ENCODE results near the gene MYO5A.

Gene MYO5A

DNA sequence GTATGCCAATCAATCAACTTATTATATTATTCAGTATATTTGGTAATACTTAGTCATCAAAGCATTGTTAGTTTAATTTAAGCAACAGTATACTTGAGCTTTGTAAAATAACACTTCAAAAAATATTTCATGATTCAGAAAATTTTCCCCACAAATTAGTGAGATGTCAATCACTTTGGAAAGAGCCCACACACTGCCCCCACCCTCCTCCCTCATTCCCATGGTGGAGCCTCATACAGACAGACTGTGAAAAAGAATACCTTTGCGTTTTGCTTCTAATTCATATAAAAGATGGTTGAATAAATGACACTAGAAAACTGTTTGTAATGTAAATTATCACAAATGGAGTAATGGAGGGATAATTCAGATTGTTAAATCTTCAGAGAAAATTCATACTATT is 189.8 kb downstream of the MYO5A start:
- Histone ChIP-seq H3K27me3 (ENCODE audit: control insufficient read depth, insufficient read depth, low read length, poor library complexity, severe bottlenecking) (no peaks in the 10 kb centered on the region), H3K9me3 (ENCODE audit: control insufficient read depth, low read length) (no peaks in the 10 kb centered on the region), H3K4me1 (ENCODE audit: control insufficient read depth, insufficient read depth, low read length) (no peaks in the 10 kb centered on the region), H3K27ac (ENCODE audit: insufficient read depth, low read depth, low read length, poor library complexity, severe bottlenecking) (no peak overlapping the region), H3K36me3 (ENCODE audit: control insufficient read depth, insufficient read depth, low read length) (no peaks in the 10 kb centered on the region), H3K4me3 (ENCODE audit: insufficient read depth, low read depth, low read length) (no peak overlapping the region)
- 100% methylated on average over 1 of the region's 1 CpG; no CpG with 5 or more reads in 1 of the 2 experiments for WGBS, 2 experiments

DNA sequence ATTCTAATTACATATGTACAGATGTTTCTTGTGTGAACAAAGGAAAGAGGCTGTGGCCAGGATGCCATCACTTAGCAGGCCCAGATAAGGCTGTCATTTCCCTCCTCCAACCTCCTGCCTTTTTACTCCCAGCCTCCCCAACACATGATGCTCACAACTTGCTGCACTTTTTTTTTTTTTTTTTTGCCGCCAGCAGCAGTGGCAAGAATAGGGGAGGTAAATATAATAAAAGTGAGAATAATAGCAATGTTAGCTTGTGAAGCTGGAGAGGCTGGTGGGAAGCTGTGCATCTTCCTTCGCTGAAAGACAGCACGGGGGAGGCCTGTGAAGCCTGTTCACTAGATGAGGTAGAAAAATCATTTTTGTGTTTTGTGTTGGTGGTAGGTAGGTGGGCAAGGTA is 190.6 kb downstream of the MYO5A start:
- H3K27ac ChIP-seq (ENCODE audit: insufficient read depth, low read depth, low read length, poor library complexity, severe bottlenecking), result no peak overlapping the region
- no peaks in the 10 kb centered on the region for H3K9me3 ChIP-seq (ENCODE audit: control insufficient read depth, low read length)
- H3K27me3 ChIP-seq (ENCODE audit: control insufficient read depth, insufficient read depth, low read length, poor library complexity, severe bottlenecking), result no peaks in the 10 kb centered on the region
- H3K4me1 ChIP-seq (ENCODE audit: control insufficient read depth, insufficient read depth, low read length), result no peaks in the 10 kb centered on the region
- no peak overlapping the region for H3K4me3 ChIP-seq (ENCODE audit: insufficient read depth, low read depth, low read length)
- 84 to 85% methylated on average over 2 to 3 of the region's 3 CpGs for WGBS, 2 experiments
- no peaks in the 10 kb centered on the region for H3K36me3 ChIP-seq (ENCODE audit: control insufficient read depth, insufficient read depth, low read length)

DNA sequence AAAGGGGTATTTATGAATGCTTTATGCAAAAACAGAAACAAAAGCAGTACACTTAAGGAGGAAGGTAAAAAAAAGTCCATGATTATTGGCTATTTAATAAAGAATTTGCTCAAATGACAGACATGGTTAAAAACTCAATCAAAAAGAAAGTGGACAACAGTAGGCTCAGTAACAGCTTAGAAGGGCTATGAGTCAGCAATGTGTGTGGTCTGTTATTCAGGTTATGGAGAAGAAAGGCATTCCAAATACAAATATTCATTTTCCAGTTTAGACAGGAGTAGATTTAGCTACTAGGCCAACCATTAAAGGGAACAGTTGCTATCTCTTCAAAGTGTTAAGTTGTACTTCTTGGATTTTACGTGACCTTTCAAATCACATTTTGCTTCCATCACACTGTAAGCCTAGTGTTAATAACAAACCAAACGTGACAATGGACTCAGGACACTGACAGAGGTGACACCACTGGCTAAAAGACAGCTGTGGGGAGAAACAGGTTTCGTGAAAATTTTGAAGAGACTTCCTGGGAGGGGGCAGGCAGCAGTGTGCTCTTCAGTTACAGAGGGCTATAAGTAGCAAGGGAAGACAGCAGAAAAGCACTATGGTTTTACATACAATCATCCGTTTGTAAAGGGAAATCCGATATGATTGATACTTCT is 191.4 kb downstream of the MYO5A start:
- no peaks in the 10 kb centered on the region for H3K27me3 ChIP-seq (ENCODE audit: control insufficient read depth, insufficient read depth, low read length, poor library complexity, severe bottlenecking)

DNA sequence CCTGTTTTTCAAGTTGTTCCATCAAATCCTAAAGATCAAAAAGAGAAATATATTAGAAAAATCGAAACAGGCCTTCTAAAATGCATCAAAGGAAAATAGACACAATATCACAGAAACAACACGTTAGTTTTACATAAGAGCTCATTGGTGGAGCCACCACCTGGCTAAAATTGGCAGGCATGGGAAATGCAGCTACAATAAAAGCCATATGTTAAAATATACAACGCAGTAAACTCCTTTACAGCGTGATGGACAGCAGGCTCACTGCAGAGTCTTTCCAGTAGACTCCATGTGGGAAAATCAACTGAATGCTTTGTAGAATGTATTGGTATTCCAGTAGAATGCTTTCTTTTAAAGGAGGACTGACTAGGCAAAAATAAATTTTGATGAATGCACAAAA is 192.2 kb downstream of the MYO5A start:
- Histone ChIP-seq H3K9me3 (ENCODE audit: control insufficient read depth, low read length) (no peaks in the 10 kb centered on the region), H3K36me3 (ENCODE audit: control insufficient read depth, insufficient read depth, low read length) (no peaks in the 10 kb centered on the region), H3K4me1 (ENCODE audit: control insufficient read depth, insufficient read depth, low read length) (no peaks in the 10 kb centered on the region), H3K27ac (ENCODE audit: insufficient read depth, low read depth, low read length, poor library complexity, severe bottlenecking) (no peak overlapping the region), H3K4me3 (ENCODE audit: insufficient read depth, low read depth, low read length) (no peak overlapping the region), H3K27me3 (ENCODE audit: control insufficient read depth, insufficient read depth, low read length, poor library complexity, severe bottlenecking) (no peaks in the 10 kb centered on the region)
- WGBS, 2 experiments, result 85 to 92% methylated on average over 4 of the region's 4 CpGs

More for the DNA sequence above, 191.4 kb downstream of the MYO5A start:
- H3K9me3 ChIP-seq (ENCODE audit: control insufficient read depth, low read length), result no peaks in the 10 kb centered on the region
- H3K36me3 ChIP-seq (ENCODE audit: control insufficient read depth, insufficient read depth, low read length), result no peaks in the 10 kb centered on the region
- no peak overlapping the region for H3K4me3 ChIP-seq (ENCODE audit: insufficient read depth, low read depth, low read length)
- no peak overlapping the region for H3K27ac ChIP-seq (ENCODE audit: insufficient read depth, low read depth, low read length, poor library complexity, severe bottlenecking)
- H3K4me1 ChIP-seq (ENCODE audit: control insufficient read depth, insufficient read depth, low read length), result no peaks in the 10 kb centered on the region
- 83 to 84% methylated on average over 4 to 5 of the region's 5 CpGs for WGBS, 2 experiments

DNA sequence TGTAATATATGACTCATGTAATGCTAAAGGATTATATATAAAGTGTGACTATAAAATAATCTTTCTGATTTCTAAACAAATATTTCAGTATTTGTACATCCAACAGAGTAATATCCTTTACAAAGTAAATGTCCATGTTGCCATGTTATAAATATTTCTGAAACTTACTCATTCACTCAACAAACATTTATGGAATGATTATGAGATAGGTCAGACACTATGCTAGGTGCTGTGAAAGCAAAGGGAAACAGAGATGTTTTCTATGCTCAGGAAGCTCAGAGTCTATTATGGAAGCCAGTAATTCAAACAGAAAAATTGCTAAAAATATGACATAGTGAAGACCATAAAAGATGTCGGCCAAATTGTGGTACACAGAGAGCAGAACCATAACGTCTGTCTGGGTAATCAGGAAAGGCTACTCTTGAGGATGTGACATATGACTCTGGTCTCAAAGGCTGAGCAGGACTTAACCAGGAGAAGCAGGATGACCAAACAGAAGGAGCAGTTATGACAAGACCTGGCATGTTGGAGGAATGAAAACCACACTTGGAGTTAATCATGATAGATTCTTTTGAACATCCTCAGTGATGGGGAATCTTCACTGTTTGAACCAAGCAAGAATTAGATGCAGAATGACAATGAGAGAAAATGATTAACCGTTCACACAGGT is 194.1 kb downstream of the MYO5A start:
- Histone ChIP-seq H3K27me3 (ENCODE audit: control insufficient read depth, insufficient read depth, low read length, poor library complexity, severe bottlenecking) (no peaks in the 10 kb centered on the region), H3K4me3 (ENCODE audit: insufficient read depth, low read depth, low read length) (no peak overlapping the region), H3K27ac (ENCODE audit: insufficient read depth, low read depth, low read length, poor library complexity, severe bottlenecking) (no peak overlapping the region), H3K36me3 (ENCODE audit: control insufficient read depth, insufficient read depth, low read length) (no peaks in the 10 kb centered on the region), H3K9me3 (ENCODE audit: control insufficient read depth, low read length) (no peaks in the 10 kb centered on the region), H3K4me1 (ENCODE audit: control insufficient read depth, insufficient read depth, low read length) (no peaks in the 10 kb centered on the region)
- WGBS, 2 experiments, result 93 to 95% methylated on average over 3 of the region's 3 CpGs

DNA sequence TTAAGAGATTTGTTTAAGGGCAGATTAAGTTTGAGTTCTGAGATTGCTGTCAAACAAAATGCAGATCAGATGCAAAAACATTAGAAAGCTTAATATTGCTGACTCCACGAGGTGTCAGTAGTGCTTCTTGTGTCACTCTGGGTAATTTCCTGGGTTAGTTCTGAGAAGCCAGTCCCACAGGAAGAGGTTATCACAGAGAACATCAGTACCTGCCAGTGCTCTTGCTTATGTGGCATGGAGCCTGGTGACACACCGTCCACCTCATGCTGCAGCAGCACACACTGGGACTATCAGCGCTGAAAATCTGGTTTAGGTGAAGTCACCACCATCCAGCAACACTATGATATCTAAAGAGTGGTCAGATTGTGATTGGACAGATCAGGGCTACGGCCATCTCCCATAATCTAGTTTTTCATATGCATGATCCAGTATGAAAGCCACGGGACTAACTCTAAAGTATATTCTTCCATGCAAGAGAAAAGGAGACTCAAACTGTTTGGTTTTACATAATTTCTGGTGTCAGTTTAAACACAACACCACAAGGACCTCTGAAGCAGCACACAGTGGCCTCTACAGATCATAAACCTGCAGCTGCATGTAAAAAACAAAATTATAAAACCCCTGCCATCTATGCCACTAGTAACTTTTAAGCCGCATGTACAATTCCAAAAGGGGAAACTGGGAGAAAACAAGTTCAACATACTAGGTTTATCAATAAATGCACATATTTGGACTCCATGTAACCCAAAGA is 197.0 kb downstream of the MYO5A start:
- H3K4me1 ChIP-seq (ENCODE audit: control insufficient read depth, insufficient read depth, low read length), result no peaks in the 10 kb centered on the region
- H3K9me3 ChIP-seq (ENCODE audit: control insufficient read depth, low read length), result no peaks in the 10 kb centered on the region
- H3K27me3 ChIP-seq (ENCODE audit: control insufficient read depth, insufficient read depth, low read length, poor library complexity, severe bottlenecking), result no peaks in the 10 kb centered on the region
- WGBS, 2 experiments, result 79 to 83% methylated on average over 6 of the region's 6 CpGs
- no peak overlapping the region for H3K4me3 ChIP-seq (ENCODE audit: insufficient read depth, low read depth, low read length)
- peaks cover 4% of the 10 kb centered on the region for H3K36me3 ChIP-seq (ENCODE audit: control insufficient read depth, insufficient read depth, low read length)
- H3K27ac ChIP-seq (ENCODE audit: insufficient read depth, low read depth, low read length, poor library complexity, severe bottlenecking), result no peak overlapping the region

DNA sequence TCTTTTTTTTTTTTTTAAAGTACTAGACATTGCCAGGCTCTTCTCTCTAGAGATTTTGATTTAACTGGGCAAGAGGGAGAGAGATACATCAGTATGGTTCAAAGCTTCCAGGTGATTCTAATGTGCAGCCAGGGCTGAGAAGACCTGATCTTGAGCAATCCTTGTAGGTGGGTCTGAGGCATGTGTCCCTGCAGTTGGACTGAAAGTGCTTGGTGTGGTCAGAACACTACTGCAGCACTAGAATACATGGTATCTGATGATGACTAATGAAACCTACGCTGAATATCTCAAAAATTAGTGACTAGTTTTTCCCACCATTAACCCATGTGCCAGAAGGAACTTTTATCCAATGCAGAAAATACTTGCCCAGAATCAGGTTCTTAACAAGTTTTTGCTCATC is 198.7 kb downstream of the MYO5A start:
- Histone ChIP-seq H3K27me3 (ENCODE audit: control insufficient read depth, insufficient read depth, low read length, poor library complexity, severe bottlenecking) (no peaks in the 10 kb centered on the region), H3K27ac (ENCODE audit: insufficient read depth, low read depth, low read length, poor library complexity, severe bottlenecking) (no peak overlapping the region), H3K9me3 (ENCODE audit: control insufficient read depth, low read length) (no peaks in the 10 kb centered on the region), H3K4me3 (ENCODE audit: insufficient read depth, low read depth, low read length) (no peak overlapping the region), H3K36me3 (ENCODE audit: control insufficient read depth, insufficient read depth, low read length) (peaks cover 4% of the 10 kb centered on the region), H3K4me1 (ENCODE audit: control insufficient read depth, insufficient read depth, low read length) (no peaks in the 10 kb centered on the region)
- WGBS, 2 experiments, result 98 to 100% methylated on average over 1 of the region's 1 CpG

DNA sequence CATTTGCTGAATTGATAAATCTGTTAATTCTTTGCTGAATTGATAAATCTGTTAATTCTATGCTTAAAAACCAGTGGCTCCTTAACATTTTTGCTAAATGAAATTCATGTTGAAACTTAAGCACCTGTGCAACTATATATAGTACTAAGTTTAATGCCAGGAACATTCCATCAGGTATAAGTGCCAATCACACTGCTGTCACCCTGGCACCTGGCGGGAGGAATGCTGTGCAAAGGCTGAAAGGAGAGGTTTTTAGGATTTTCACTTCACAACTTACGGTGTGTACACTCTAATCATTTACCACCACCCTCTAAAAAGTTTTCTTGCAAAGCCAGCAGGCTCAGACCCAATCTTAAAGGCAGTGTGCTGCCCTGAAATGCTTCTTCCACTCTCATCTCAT is 199.5 kb downstream of the MYO5A start:
- no peak overlapping the region for H3K27ac ChIP-seq (ENCODE audit: insufficient read depth, low read depth, low read length, poor library complexity, severe bottlenecking)
- no peaks in the 10 kb centered on the region for H3K27me3 ChIP-seq (ENCODE audit: control insufficient read depth, insufficient read depth, low read length, poor library complexity, severe bottlenecking)
- no peak overlapping the region for H3K4me3 ChIP-seq (ENCODE audit: insufficient read depth, low read depth, low read length)
- WGBS, 2 experiments, result 91 to 95% methylated on average over 2 of the region's 2 CpGs
- H3K36me3 ChIP-seq (ENCODE audit: control insufficient read depth, insufficient read depth, low read length), result peaks cover 4% of the 10 kb centered on the region
- H3K4me1 ChIP-seq (ENCODE audit: control insufficient read depth, insufficient read depth, low read length), result no peaks in the 10 kb centered on the region
- H3K9me3 ChIP-seq (ENCODE audit: control insufficient read depth, low read length), result no peaks in the 10 kb centered on the region

DNA sequence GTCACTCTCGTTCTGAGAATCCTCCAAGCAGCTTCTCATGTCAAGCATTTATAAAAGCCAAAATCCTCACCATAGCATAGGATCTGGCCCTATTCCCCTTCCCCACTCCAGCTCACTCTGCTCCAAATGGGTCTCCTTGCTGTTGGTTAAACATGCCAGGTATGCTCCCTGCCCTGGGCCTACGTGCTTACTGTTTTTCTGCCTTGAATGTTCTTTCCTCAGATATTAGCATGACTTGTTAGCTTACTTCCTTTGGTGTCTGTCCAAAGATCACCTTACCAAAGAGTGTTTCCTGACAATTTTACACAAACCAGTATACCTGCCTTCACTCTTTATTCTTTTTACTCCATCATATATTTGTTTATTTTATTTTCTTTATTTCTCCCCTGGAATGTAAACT is 200.0 kb downstream of the MYO5A start:
- no peak overlapping the region for H3K27ac ChIP-seq (ENCODE audit: insufficient read depth, low read depth, low read length, poor library complexity, severe bottlenecking)
- H3K4me3 ChIP-seq (ENCODE audit: insufficient read depth, low read depth, low read length), result no peak overlapping the region
- peaks cover 4% of the 10 kb centered on the region for H3K36me3 ChIP-seq (ENCODE audit: control insufficient read depth, insufficient read depth, low read length)
- 87 to 92% methylated on average over 2 of the region's 2 CpGs for WGBS, 2 experiments
- no peaks in the 10 kb centered on the region for H3K27me3 ChIP-seq (ENCODE audit: control insufficient read depth, insufficient read depth, low read length, poor library complexity, severe bottlenecking)
- no peaks in the 10 kb centered on the region for H3K4me1 ChIP-seq (ENCODE audit: control insufficient read depth, insufficient read depth, low read length)
- H3K9me3 ChIP-seq (ENCODE audit: control insufficient read depth, low read length), result no peaks in the 10 kb centered on the region

DNA sequence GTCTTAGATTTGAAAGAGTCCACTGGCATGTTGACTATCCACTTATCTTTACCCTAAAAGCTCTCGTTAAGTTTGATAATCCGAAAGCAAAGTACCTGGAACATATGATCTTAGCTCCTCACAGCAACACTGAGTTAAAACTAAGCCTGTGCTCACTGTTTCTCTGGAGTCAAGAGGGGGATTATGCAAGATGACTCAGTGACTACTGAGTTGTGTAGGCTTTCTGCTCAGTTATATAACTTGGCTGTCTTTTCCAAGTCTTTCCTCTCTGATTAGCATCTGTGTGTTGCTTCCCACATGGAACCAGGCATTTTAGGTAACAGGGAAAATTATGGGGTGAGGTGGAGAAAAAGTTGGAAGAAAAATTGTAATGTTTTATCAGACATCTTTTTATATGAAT is 201.9 kb downstream of the MYO5A start:
- H3K4me3 ChIP-seq (ENCODE audit: insufficient read depth, low read depth, low read length), result no peak overlapping the region
- H3K36me3 ChIP-seq (ENCODE audit: control insufficient read depth, insufficient read depth, low read length), result peaks cover 4% of the 10 kb centered on the region
- WGBS, 2 experiments, result 88 to 94% methylated on average over 2 of the region's 2 CpGs

More for the DNA sequence above, 201.9 kb downstream of the MYO5A start:
- Histone ChIP-seq H3K9me3 (ENCODE audit: control insufficient read depth, low read length) (no peaks in the 10 kb centered on the region), H3K27ac (ENCODE audit: insufficient read depth, low read depth, low read length, poor library complexity, severe bottlenecking) (no peak overlapping the region), H3K27me3 (ENCODE audit: control insufficient read depth, insufficient read depth, low read length, poor library complexity, severe bottlenecking) (no peaks in the 10 kb centered on the region), H3K4me1 (ENCODE audit: control insufficient read depth, insufficient read depth, low read length) (no peaks in the 10 kb centered on the region)
